ENCODE measurements around the gene AGAP2. TPM values are rescaled to one million over a fixed set of nuclear protein-coding genes. Genes with fewer than 3 reads are reported as not detected.
A peak's percentile ranks its signal among the peaks of the same experiment; 100 is the strongest.

AGAP2 gene
- total and polyA plus RNA-seq, 8 donors = 0.31 to 5.8 (median 0.54) TPM

DNA sequence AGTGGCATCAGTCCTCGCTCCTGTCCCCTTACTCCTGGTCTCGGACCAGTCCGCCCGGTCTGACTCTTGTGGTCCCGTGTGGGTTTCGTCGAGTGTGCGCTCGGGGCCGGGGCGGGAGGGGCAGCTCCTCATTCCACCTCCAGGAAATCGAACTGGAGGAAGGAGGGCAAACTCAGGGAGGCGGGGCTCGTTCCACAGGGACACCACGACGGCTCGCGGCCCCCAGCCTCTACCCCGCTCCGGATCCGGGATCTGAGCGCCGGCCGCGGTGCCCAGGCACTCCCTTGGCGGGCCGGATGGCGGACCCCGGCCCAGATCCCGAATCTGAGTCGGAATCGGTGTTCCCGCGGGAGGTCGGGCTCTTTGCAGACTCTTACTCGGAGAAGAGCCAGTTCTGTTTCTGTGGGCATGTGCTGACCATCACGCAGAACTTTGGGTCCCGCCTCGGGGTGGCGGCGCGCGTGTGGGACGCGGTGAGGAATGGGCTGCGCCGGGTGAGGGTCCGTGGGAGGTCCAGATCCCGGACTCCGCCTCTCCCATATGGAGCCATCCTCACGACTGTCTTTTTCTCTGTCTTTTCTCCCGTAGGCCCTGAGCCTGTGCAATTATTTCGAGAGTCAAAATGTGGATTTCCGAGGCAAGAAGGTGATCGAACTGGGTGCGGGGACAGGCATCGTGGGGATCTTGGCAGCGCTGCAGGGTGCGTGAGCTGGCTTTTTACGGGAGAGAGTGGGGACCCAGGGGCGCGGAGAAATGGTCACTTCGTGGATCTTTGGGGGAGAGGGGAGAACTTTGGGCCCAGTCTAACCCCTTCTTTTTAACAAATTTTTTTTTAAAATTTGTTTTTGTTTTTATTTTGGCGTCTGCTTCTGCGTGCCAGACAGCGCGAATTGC is 34.1 kb upstream of the AGAP2 start, which contains the start of gene EEF1AKMT3:
Gene EEF1AKMT3, plus strand, starts transcription at position 186 of the 894 bp plus-strand sequence. Its CDS starts 111 bp downstream, at position 297.
- ATAC-seq = peak; percentile 76
- Histone ChIP-seq H3K9me3 (no peaks in the 10 kb centered on the region), H3K36me3 (peaks cover 0 to 28% of the 10 kb centered on the region in 2 donors), H3K27me3 (peaks cover 0 to 2% of the 10 kb centered on the region in 2 donors), H3K4me1 (peaks cover 5 to 44% of the 10 kb centered on the region in 2 donors), H3K4me3 (peak within 1 kb of the TSS; percentile 76 to 79), H3K27ac (peak within 1 kb of the TSS; percentile 88 to 92)
- TF ChIP-seq, protein P1, sequence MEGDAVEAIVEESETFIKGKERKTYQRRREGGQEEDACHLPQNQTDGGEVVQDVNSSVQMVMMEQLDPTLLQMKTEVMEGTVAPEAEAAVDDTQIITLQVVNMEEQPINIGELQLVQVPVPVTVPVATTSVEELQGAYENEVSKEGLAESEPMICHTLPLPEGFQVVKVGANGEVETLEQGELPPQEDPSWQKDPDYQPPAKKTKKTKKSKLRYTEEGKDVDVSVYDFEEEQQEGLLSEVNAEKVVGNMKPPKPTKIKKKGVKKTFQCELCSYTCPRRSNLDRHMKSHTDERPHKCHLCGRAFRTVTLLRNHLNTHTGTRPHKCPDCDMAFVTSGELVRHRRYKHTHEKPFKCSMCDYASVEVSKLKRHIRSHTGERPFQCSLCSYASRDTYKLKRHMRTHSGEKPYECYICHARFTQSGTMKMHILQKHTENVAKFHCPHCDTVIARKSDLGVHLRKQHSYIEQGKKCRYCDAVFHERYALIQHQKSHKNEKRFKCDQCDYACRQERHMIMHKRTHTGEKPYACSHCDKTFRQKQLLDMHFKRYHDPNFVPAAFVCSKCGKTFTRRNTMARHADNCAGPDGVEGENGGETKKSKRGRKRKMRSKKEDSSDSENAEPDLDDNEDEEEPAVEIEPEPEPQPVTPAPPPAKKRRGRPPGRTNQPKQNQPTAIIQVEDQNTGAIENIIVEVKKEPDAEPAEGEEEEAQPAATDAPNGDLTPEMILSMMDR (IDR thresholded peaks at IDR 0.05) = no peak
- intact Hi-C loops (cut with DNase I) = no loop called here
- peak; percentile 57 to 90 (median 69) for DNase-seq

DNA sequence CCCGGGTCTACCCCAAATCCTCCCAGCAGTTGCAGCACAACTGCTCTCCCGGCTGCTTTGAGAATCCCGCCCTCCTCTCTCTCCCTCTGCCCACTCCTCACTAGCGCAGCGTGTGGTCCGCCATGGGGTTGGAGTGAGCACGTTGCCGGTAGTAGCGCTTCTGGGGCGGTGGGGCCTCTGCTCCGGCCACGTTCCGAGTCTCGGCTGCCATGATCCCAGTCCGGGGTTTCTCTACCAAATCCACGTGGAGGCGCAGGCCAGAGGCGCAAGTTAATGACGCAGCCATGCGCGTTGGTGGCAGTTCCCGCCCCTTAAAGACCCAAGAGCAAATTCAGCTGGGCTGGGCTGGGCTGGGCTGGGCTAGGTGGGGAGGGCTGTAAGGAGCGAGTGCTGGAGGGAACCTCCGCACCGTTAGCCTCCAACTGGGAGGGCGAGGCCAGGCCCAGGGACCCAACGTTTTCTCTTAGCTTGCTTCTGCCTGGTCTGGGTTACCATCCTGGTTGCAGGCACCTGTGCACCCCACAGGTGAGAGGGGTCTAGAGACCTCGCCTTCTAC is 33.4 kb upstream of the AGAP2 start, which contains the start of gene METTL1:
Gene METTL1, minus strand, starts transcription at position 233 of the 556 bp plus-strand sequence. Its CDS starts 22 bp downstream, at position 211.
- Histone ChIP-seq H3K36me3 (peaks cover 0 to 28% of the 10 kb centered on the region in 2 donors), H3K27me3 (peaks cover 0 to 9% of the 10 kb centered on the region in 2 donors), H3K9me3 (no peaks in the 10 kb centered on the region), H3K27ac (peak within 1 kb of the TSS; percentile 88 to 92), H3K4me1 (peaks cover 9 to 50% of the 10 kb centered on the region in 2 donors), H3K4me3 (peak within 1 kb of the TSS; percentile 76 to 79)
- ATAC-seq (peak; percentile 95), DNase-seq (peak; percentile 95 to 98 (median 96))
- intact Hi-C loops (cut with DNase I) = no loop called here
- TF ChIP-seq, protein P1 (IDR thresholded peaks at IDR 0.05) = no peak

DNA sequence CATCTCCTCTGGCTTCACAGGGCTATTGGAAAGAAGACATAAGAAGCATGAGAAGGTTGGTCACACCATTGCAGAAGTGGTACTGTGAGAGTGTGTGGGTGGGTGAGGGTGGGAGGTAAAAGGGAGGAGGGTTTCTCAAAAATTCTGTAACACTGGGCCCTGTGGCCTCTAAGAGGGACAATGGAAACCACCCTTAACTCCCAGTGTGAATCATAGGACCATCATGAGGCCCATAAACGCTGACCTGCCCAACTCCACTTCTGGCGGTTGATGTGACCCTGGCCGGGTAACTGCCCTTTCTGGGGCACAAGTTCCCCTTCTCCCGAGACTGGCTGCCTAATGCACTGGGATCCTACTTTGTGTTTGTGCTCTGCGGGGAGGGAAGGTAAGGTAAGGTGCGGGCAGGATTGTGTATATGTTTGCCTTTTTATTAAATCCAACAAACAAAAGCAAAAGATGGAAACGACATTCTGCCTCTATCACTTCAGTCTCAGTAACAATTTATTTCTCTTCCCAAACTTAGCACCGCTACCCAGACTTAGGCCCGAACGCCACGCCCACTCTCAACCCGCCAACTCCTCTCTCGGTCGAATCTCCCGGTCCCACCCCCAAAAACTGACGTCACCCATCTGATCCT is 32.8 kb upstream of the AGAP2 start:
- DNase-seq = peak in 3 of 4 donors; percentile 91 to 95 (median 91)
- Histone ChIP-seq H3K9me3 (no peaks in the 10 kb centered on the region), H3K36me3 (peaks cover 0 to 28% of the 10 kb centered on the region in 2 donors), H3K4me1 (peaks cover 15 to 56% of the 10 kb centered on the region in 2 donors), H3K27me3 (peaks cover 1 to 15% of the 10 kb centered on the region in 2 donors), H3K4me3 (peak overlapping the region; percentile 76 to 79), H3K27ac (peak overlapping the region; percentile 88 to 92)
- TF ChIP-seq, protein P1 (IDR thresholded peaks at IDR 0.05) = no peak
- intact Hi-C loops (cut with DNase I) = no loop called here
- peak; percentile 73 for ATAC-seq

DNA sequence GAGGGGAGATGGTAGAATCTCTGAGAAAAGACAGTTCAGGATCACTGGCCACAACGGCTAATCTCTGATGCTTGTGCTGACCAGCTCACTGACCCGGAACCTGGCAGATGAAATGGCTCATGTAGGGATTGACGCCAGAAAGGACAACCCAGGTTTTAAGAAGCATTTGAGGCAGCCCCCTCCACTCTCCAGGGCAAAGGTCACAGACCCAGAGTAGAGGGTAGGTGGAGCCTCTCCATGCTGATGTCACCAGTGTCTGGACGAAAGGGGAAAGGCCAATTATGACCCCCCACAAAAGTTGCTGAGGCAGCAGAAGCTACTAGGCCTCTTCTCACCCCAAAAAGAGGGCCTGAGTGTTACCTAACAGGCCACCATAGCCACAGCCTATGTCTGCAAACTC is 32.2 kb upstream of the AGAP2 start:
- Histone ChIP-seq H3K27ac (peak overlapping the region in 1 of 2 donors; percentile 88), H3K4me1 (peaks cover 21 to 62% of the 10 kb centered on the region in 2 donors), H3K9me3 (no peaks in the 10 kb centered on the region), H3K36me3 (peaks cover 0 to 28% of the 10 kb centered on the region in 2 donors), H3K27me3 (peaks cover 7 to 21% of the 10 kb centered on the region in 2 donors), H3K4me3 (peak overlapping the region in 1 of 2 donors; percentile 79)
- intact Hi-C loops (cut with DNase I) = no loop called here
- TF ChIP-seq, protein P1 (IDR thresholded peaks at IDR 0.05) = no peak
- ATAC-seq (no peak), DNase-seq (no peak)

Measured in left lung (tissue), 10 donors.